OCI-LY7 (cell line): Measurements from ENCODE around the gene INTS6L. TPM values are rescaled to one million over a fixed set of nuclear protein-coding genes. Genes with fewer than 3 reads are reported as not detected.

Source experiments
- BruUV-seq: library from RNA; stranded (reverse); fragments of 400-500 nt; replicated peaks from 2 replicates; lab custom pipeline; 2021; lab: Mats Ljungman, UMichigan
- CTCF ChIA-PET: fragments of 300-600 bp; sonication (Branson Sonifier 250); formaldehyde crosslinking; loops from one replicate; lab custom pipeline; 2022; ENCODE audit warnings: antibody characterized with exemption; ENCODE audit not compliant: unreplicated experiment; lab: Charles Lee
- POLR2A ChIA-PET: fragments of 300-600 bp; sonication (Branson Sonifier 250); formaldehyde crosslinking; loops from one replicate; lab custom pipeline; 2022; ENCODE audit warnings: antibody characterized with exemption; lab: Charles Lee
- DNase-seq: peaks from one replicate; pipeline ENCODE4 v3.0.0-alpha.2; 2015; ENCODE audit warnings: low spot score
- H2AFZ ChIP-seq: fragments of 200-600 bp; sonication (generic), shearing (Covaris generic); 2 replicates; pipeline ENCODE4 v1.6.1; 2014; ENCODE audit warnings: mild to moderate bottlenecking, antibody characterized with exemption, low read length, moderate library complexity
- H3K27ac ChIP-seq: fragments of 200-600 bp; sonication (generic); 2 replicates; pipeline ENCODE4 v1.5.1; 2014; ENCODE audit warnings: mixed run types, low read depth, mild to moderate bottlenecking, moderate library complexity, low read length, inconsistent platforms; ENCODE audit not compliant: poor library complexity, severe bottlenecking
- H3K36me3 ChIP-seq: fragments of 200-600 bp; sonication (generic); 2 replicates; pipeline ENCODE4 v1.6.1; 2014; ENCODE audit warnings: mild to moderate bottlenecking, antibody characterized with exemption, low read length, moderate library complexity, mixed read lengths; ENCODE audit not compliant: insufficient read depth
- H3K4me1 ChIP-seq: fragments of 200-600 bp; sonication (generic); 2 replicates; pipeline ENCODE4 v1.5.1; 2014; ENCODE audit warnings: mild to moderate bottlenecking, low read length; ENCODE audit not compliant: insufficient read depth, poor library complexity, severe bottlenecking
- H3K4me2 ChIP-seq: fragments of 200-600 bp; sonication (generic); 2 replicates; pipeline ENCODE4 v1.6.1; 2014; ENCODE audit warnings: mild to moderate bottlenecking, low read length
- H3K4me3 ChIP-seq: fragments of 200-600 bp; sonication (generic); 2 replicates; pipeline ENCODE4 v1.5.1; 2014; ENCODE audit warnings: mild to moderate bottlenecking, low read depth, low read length; ENCODE audit not compliant: poor library complexity, severe bottlenecking
- H3K79me2 ChIP-seq: fragments of 200-600 bp; sonication (generic); 2 replicates; pipeline ENCODE4 v1.6.1; 2016; ENCODE audit warnings: low read depth, mild to moderate bottlenecking, low read length, moderate library complexity, mixed read lengths; ENCODE audit not compliant: insufficient read depth
- H3K9me2 ChIP-seq: fragments of 200-600 bp; sonication (generic); 2 replicates; pipeline ENCODE4 v1.6.1; 2016; ENCODE audit warnings: mild to moderate bottlenecking, low read length, mixed read lengths; ENCODE audit not compliant: insufficient read depth
- H3K9me3 ChIP-seq: fragments of 200-600 bp; sonication (generic); 2 replicates; pipeline ENCODE4 v1.6.1; 2014; ENCODE audit warnings: mild to moderate bottlenecking, mixed run types, low read length, mixed read lengths
- H4K20me1 ChIP-seq: fragments of 200-600 bp; sonication (generic); 2 replicates; pipeline ENCODE4 v1.6.1; 2014; ENCODE audit warnings: mild to moderate bottlenecking, antibody characterized with exemption, low read length, moderate library complexity, mixed read lengths; ENCODE audit not compliant: insufficient read depth
- EZH2phosphoT487 ChIP-seq: fragments of 200-600 bp; sonication (generic); IDR thresholded peaks from 2 replicates; pipeline ENCODE4 v1.6.1; 2018; ENCODE audit warnings: low read depth, borderline replicate concordance, mild to moderate bottlenecking, mixed run types, antibody characterized with exemption, low read length, moderate library complexity, mixed read lengths
- intact Hi-C: fragments of 100-400 bp; cut with micrococcal nuclease; formaldehyde crosslinking; loops from one replicate; pipeline ENCODE4 v1.10.0; 2022; ENCODE audit not compliant: unreplicated experiment
- total RNA-seq, 2 experiments: library from RNA; depleted of rRNA in 1 of 2; stranded (reverse); fragments of >200 nt in 1 of 2; shearing (Covaris generic) in 1 of 2; gene quantifications; 2 replicates each; pipeline ENCODE4 v1.2.3, GENCODE V29; 2014 to 2022
- TF ChIP-seq, protein P1 (sequence below): fragments of 200-600 bp; sonication (generic); conservative IDR thresholded peaks from 2 replicates; pipeline ENCODE4 v1.5.1; 2014; ENCODE audit warnings: mild to moderate bottlenecking, antibody characterized with exemption, low read length, moderate library complexity, mixed read lengths

The INTS6L gene
- total RNA-seq, 2 experiments from 2014 or later: 15.6 to 16.4 TPM

DNA sequence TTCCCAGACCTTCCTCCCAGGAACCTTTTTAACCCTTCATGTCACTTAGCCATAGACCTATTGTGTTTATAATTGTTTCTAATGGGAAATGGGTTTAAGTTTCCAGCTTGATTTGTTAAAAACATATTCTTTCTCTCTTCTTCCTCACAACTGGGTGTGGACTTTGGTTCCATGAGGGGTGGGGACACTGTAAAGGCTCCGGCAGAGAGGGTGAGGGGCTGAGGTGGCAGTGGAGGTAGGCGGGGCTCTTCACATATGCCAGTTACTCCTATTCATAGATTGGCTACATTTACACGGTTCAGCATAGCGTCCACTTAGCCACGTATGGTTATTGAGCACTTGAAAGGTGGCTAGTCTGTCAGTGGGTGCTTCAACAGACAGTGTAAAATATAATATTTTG, 7.8 kb downstream of the INTS6L start:
- Histone ChIP-seq H3K9me2 (no peaks in the 10 kb centered on the region), H2AFZ (no peak overlapping the region), H3K36me3 (no peaks in the 10 kb centered on the region; the same call in 1 of the 2 replicates), H3K4me1 (no peaks in the 10 kb centered on the region), H3K27ac (no peak overlapping the region), H3K4me2 (no peak overlapping the region), H3K9me3 (no peaks in the 10 kb centered on the region), H4K20me1 (no peaks in the 10 kb centered on the region), H3K4me3 (no peak overlapping the region), H3K79me2 (no peaks in the 10 kb centered on the region)
- no peak for DNase-seq
- no TSS peak for BruUV-seq
- TF ChIP-seq, protein P1, sequence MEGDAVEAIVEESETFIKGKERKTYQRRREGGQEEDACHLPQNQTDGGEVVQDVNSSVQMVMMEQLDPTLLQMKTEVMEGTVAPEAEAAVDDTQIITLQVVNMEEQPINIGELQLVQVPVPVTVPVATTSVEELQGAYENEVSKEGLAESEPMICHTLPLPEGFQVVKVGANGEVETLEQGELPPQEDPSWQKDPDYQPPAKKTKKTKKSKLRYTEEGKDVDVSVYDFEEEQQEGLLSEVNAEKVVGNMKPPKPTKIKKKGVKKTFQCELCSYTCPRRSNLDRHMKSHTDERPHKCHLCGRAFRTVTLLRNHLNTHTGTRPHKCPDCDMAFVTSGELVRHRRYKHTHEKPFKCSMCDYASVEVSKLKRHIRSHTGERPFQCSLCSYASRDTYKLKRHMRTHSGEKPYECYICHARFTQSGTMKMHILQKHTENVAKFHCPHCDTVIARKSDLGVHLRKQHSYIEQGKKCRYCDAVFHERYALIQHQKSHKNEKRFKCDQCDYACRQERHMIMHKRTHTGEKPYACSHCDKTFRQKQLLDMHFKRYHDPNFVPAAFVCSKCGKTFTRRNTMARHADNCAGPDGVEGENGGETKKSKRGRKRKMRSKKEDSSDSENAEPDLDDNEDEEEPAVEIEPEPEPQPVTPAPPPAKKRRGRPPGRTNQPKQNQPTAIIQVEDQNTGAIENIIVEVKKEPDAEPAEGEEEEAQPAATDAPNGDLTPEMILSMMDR: no peak
- no peak for TF ChIP-seq EZH2phosphoT487
- ChIA-PET POLR2A (no interaction called here), CTCF (no interaction called here)
- intact Hi-C loops: loop anchor here (10.0 kb wide), 1 partner anchor 447 kb away; the partner anchor contains the start of gene MMGT1

DNA sequence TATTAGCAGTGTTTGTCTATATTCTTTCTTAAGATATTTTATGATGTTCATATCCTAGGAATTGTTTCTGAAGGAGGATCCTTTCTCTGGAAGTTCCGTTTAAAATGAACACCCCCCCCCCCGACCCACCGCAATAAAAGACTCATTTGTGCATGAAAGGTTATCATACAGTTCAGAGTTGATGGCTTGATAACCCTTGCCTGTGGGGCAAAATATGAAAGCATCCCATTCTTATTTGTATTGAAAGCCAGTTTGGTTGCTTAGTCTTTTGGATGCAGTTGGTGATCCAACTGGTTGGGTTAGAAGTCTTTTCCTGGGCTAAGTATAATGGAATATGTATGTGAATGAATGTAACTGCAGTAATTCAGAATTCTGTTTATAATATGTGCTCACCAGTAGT, 8.3 kb downstream of the INTS6L start:
- POLR2A ChIA-PET: no interaction called here
- H2AFZ ChIP-seq: no peak overlapping the region
- H3K9me3 ChIP-seq: no peaks in the 10 kb centered on the region
- TF ChIP-seq, protein P1: no peak
- TF ChIP-seq EZH2phosphoT487: no peak
- H3K4me3 ChIP-seq: no peak overlapping the region
- H3K4me1 ChIP-seq: no peaks in the 10 kb centered on the region
- H4K20me1 ChIP-seq: no peaks in the 10 kb centered on the region
- H3K4me2 ChIP-seq: no peak overlapping the region
- H3K36me3 ChIP-seq: no peaks in the 10 kb centered on the region; the same call in 1 of the 2 replicates
- no peaks in the 10 kb centered on the region for H3K9me2 ChIP-seq
- BruUV-seq: no TSS peak
- H3K79me2 ChIP-seq: no peaks in the 10 kb centered on the region
- no peak overlapping the region for H3K27ac ChIP-seq
- intact Hi-C loops: loop anchor here (10.0 kb wide), 1 partner anchor 446 kb away; the partner anchor contains the start of gene MMGT1
- CTCF ChIA-PET: no interaction called here
- no peak for DNase-seq

DNA sequence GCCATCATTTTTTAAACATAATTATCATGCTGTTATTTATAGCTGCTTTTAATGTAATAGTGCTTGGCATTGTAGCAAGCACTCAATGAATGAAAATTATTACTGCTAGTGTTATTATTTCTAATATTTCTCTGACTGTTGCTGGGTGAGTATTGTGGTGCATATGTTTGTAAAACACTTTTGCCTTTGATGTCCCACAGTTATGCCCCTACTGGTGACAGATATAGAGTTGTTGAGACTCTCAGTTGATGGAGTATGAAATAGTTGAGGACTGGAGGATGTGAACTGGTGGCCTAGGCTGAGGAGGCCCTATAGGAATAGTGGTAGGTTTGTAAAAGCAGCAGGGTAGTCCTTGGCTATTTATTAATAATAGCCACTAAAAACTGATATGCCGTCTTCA, 9.6 kb downstream of the INTS6L start:
- no TSS peak for BruUV-seq
- H3K36me3 ChIP-seq: no peaks in the 10 kb centered on the region; the same call in 1 of the 2 replicates
- ChIA-PET CTCF (no interaction called here), POLR2A (no interaction called here)
- TF ChIP-seq, protein P1: no peak
- no peak for TF ChIP-seq EZH2phosphoT487
- no peak overlapping the region for H3K4me3 ChIP-seq
- no peak overlapping the region for H3K27ac ChIP-seq
- H4K20me1 ChIP-seq: no peaks in the 10 kb centered on the region
- H3K79me2 ChIP-seq: no peaks in the 10 kb centered on the region
- no peaks in the 10 kb centered on the region for H3K9me3 ChIP-seq
- no peaks in the 10 kb centered on the region for H3K9me2 ChIP-seq
- intact Hi-C loops: no loop called here
- no peaks in the 10 kb centered on the region for H3K4me1 ChIP-seq
- H3K4me2 ChIP-seq: no peak overlapping the region
- no peak overlapping the region for H2AFZ ChIP-seq
- DNase-seq: no peak
